C4-2B (cell line): ENCODE measurements around the gene KIF7.

ENCODE experiments used
- H3K27ac ChIP-seq: fragments of 450-650 bp; 2 replicates; pipeline ENCODE4 v1.5.1; 2017
- CTCF ChIP-seq: fragments of 450-650 bp; conservative IDR thresholded peaks from 2 replicates; pipeline ENCODE4 v1.5.1; 2017; ENCODE audit warnings: mild to moderate bottlenecking
- ZFX ChIP-seq: fragments of 450-650 bp; IDR thresholded peaks from 2 replicates; pipeline ENCODE4 v1.6.1; 2017

KIF7 gene

GRCh38 chr15:89631902-89632264 is 23.4 kb downstream of the KIF7 start:
- no peak overlapping the region for H3K27ac ChIP-seq
- TF ChIP-seq ZFX (no peak), CTCF (no peak)

GRCh38 chr15:89630974-89631901 is 24.0 kb downstream of the KIF7 start:
- no peak overlapping the region for H3K27ac ChIP-seq
- TF ChIP-seq ZFX (no peak), CTCF (no peak)

- no peak overlapping the region for H3K27ac ChIP-seq
- no peak for TF ChIP-seq CTCF
- TF ChIP-seq ZFX, result no peak
Observed at GRCh38 chr15:89630260-89630659, 25.0 kb downstream of the KIF7 start.

GRCh38 chr15:89629829-89630228 is 25.4 kb downstream of the KIF7 start:
- H3K27ac ChIP-seq, result no peak overlapping the region
- TF ChIP-seq ZFX, result no peak
- TF ChIP-seq CTCF, result no peak

- no peak overlapping the region for H3K27ac ChIP-seq
- TF ChIP-seq ZFX, result no peak
- no peak for TF ChIP-seq CTCF
Observed at GRCh38 chr15:89628806-89629715, 26.2 kb downstream of the KIF7 start.

- TF ChIP-seq CTCF (no peak), ZFX (no peak)
- no peak overlapping the region for H3K27ac ChIP-seq
Observed at GRCh38 chr15:89628301-89628700, 27.0 kb downstream of the KIF7 start.
